GM10266 (cell line): ENCODE results near the gene PALM3.
"Not testable (repeated sequence)": the region's sequence is repeated elsewhere in the genome, so short reads cannot be mapped to it uniquely, and the experiment has no call there.

ENCODE experiments used
- DNase-seq: peaks from one replicate; pipeline ENCODE4 v3.0.0; 2012; ENCODE audit errors: extremely low spot score
- TF ChIP-seq, protein P1 (sequence below): IDR thresholded peaks from 2 replicates; pipeline ENCODE4 v1.5.1; 2012; ENCODE audit warnings: mild to moderate bottlenecking, low read depth; ENCODE audit not compliant: control insufficient read depth, insufficient read depth; ENCODE audit errors: missing control alignments

The PALM3 gene

DNA sequence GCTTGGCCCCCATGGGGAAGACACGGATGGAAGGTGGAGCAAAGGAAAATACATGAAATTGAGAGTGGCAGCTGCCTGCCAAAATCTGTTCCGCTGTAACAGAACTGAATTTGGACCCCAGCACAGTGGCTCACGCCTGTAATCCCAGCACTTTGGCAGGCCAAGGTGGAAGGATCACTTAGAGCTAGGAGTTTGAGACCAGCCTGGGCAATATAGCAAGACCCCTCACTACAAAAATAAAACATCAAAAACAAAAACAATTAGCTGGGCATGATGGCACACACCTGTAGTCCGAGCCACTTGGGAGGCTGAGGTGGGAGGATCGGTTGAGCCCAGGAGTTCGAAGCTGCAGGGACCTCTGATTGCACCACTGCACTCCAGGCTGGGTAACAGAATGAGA is 9.4 kb downstream of the PALM3 start:
- TF ChIP-seq, protein P1, sequence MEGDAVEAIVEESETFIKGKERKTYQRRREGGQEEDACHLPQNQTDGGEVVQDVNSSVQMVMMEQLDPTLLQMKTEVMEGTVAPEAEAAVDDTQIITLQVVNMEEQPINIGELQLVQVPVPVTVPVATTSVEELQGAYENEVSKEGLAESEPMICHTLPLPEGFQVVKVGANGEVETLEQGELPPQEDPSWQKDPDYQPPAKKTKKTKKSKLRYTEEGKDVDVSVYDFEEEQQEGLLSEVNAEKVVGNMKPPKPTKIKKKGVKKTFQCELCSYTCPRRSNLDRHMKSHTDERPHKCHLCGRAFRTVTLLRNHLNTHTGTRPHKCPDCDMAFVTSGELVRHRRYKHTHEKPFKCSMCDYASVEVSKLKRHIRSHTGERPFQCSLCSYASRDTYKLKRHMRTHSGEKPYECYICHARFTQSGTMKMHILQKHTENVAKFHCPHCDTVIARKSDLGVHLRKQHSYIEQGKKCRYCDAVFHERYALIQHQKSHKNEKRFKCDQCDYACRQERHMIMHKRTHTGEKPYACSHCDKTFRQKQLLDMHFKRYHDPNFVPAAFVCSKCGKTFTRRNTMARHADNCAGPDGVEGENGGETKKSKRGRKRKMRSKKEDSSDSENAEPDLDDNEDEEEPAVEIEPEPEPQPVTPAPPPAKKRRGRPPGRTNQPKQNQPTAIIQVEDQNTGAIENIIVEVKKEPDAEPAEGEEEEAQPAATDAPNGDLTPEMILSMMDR: no peak
- DNase-seq: no peak

DNA sequence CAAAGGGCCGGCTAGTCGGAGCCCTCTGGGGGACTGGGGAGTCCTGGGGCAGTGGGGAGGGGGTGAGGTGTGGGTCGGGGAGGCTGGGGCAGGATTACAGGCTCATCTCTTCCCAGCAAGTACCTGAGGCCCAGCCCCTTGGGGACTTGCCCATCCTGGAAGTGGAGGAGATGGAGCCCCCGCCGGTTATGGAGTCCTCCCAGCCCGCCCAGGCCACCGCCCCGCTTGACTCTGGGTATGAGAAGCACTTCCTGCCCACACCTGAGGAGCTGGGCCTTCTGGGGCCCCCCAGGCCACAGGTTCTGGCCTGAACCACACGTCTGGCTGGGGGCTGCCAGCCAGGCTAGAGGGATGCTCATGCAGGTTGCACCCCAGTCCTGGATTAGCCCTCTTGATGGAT is 9.9 kb downstream of the PALM3 start:
- TF ChIP-seq, protein P1: no peak
- DNase-seq: no peak

DNA sequence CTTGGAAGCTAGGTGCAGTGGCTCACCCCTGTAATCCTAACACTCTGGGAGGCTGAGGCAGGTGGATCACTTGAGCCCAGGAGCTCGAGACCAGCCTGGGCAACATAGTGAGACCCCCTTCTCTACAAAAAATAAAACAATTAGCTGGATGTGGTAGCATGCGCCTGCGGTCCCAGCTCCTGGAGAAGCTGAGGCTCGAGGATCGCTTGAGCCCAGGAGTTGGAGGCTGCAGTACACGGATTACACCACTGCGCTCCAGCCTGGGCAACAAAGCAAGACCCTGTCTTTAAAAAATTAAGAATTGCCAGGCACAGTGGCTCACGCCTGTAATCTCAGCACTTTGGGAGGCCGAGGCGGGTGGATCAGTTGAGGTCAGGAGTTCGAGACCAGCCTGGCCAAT is 10.9 kb downstream of the PALM3 start:
- DNase-seq: not testable (repeated sequence)

DNA sequence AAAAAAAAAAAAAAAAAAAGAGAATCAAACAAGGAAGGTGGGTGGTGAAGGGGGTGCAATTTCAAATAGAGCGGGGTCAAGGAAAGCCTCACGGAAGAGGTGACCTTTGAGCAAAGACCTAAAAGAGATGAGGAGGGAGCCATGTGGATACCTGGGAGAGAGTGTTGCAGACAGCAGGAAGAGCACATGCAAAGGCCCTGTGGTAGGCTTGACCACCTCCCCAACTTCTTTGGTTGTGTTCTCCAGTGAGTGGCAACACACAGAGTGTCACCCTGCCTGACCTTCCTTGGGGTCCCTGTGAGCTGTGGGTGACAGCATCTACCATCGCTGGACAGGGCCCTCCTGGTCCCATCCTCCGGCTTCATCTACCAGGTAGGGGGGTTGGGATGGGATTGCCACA is 11.4 kb downstream of the PALM3 start:
- no peak for DNase-seq
- TF ChIP-seq, protein P1: no peak

DNA sequence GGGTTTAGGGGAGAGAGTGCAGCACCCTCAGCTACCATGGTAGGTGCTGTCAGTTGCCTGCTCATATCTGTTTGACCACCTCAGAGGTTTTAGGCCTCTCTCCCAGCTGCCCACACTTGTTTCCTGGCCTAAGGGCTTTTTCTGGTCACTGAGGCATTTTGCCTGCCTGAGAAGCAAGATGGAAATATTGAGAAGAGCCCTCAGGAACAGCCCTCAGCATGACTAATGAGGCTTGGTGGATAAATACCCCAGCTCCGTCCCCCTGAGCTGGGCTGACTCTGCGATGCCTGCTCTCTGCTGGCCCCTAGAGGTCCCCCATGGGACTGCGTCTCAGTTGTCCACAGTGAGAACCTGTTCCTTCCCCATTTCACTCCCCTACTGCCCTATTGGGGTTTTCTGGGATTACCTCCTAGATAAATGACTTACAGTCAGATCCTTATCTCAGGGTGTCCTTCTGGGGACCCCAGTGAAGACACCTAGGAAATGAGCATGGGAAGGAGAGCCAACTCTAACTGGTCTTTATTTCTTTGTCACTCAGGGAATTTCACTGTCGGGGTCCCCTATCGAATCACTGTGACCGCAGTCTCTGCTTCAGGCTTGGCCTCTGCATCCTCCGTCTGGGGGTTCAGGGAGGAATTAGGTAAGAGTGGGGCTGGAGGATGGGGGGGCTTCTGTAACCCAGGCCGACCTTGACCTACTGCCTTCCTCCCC is 13.3 kb downstream of the PALM3 start:
- peak; percentile 70 for DNase-seq
- TF ChIP-seq, protein P1: peak; percentile 71

DNA sequence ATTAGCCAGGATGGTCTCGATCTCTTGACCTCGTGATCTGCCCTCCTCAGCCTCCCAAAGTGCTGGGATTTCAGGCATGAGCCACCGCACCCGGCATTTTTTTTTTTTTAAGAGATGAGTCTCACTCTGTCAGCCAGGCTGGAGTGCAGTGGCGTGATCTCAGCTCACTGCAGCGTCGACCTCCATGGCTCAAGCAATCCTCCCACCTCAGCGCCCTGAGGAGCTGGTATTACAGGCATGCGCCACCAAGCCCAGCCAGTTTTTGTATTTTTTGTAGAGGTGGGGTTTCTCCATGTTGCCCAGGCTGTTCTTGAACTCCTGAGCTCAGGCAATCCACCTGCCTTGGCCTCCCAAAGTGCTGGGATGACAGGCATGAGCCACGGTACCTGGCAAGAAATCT is 14.0 kb downstream of the PALM3 start:
- not testable (repeated sequence) for DNase-seq

DNA sequence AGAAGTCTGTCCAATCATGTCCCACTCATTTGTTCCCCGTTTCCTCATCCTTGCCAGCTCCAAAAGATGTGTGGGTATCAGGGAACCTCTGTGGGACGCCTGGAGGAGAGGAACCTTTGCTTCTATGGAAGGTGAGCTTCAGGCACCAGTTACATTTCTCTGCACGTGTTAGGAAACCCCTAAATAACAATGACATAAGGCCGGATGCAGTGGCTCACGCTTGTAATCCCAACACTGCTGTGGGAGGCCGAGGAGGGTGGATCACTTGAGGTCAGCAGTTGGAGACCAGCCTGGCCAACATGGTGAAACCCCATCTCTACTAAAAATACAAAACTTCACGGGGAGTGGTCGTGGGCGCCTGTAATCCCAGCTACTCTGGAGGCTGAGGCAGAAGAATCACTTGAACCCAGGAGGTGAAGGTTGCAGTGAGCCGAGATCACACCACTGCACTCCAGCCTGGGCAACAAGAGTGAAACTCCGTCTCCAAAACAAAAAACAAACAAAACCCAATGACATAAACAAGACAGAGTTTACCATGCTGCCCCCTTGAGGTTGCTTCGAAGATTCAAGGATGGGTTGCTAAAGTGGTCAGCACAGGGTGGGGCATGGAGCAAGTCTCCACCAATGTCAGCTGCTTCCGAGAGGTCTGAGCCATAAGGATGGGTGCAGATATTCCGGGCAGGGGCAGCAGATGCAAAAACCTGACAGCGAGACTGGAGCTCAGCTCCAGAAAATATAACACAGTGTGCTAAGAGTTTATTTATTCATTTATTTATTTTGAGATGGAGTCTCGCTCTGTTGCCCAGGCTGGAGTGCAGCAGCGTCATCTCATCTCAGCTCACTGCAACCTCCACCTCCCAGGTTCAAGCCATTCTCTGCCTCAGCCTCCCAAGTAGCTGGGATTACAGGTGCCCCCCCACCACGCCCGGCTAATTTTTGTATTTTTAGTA is 18.9 kb downstream of the PALM3 start:
- peak; percentile 59 for DNase-seq
- TF ChIP-seq, protein P1: peak; percentile 52

DNA sequence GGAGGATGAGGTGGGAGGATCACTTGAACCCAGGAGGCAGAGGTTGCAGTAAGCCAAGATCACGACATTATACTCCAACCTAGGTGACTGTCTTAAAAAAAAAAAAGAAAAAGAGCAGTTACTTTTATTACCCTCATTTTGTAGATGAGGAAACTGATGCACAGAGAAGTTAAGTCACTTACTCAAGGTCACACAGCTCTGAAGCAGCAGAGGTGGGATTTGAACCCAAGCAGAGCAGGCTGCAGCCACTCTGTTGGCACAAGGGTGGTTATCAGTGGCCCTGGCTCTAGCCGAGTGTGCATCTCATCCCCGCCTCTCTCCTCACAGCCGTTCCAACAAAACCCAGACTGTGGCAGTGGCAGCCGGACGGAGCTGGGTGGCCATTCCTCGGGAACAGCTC is 22.7 kb downstream of the PALM3 start:
- TF ChIP-seq, protein P1: no peak
- DNase-seq: no peak
